CMK (cell line): ENCODE results near the gene TXNL4A.

ENCODE experiments used
- DNase-seq: peaks from one replicate; pipeline ENCODE4 v3.0.0-alpha.2; 2010; ENCODE audit warnings: low read depth

TXNL4A gene

GRCh38 chr18:79948719-79949411 lies 39.5 kb downstream of the TXNL4A start:
- DNase-seq = no peak

- no peak for DNase-seq
Observed at GRCh38 chr18:79947881-79948610, 40.3 kb downstream of the TXNL4A start.

DNA sequence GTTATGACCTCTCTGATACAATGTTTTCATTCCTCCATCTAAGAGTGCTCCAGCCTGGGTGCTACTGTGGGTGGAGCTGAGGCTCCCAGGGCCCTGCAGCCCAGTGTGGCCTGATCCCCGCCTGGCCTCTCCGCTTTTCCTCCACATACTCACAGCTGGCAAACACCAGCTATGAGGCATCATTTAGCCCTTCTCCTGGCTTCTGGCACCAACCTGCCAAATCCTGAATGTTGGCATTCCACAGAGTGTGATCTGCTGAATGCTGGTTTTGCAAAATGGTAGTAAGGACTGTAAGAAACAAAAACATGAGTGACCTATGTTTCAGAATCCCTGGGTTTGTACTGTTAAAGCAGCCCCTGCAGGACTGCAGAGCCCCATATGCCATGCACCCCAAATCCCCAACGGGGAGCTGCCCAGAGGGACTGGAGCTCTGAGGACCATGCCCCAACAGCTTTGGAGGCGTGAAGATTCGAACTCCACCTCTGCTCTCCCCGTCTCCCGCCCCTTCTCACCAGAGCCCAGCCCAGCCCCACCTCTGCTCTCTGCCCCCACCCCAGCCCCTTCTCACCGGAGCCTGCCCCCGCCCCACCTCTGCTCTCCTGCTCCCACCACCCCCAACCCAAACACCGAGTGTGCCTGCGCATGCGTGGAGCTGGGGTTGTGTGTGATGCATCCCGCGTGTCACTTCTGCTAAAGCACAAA lies 41.2 kb downstream of the TXNL4A start:
- DNase-seq = no peak

DNA sequence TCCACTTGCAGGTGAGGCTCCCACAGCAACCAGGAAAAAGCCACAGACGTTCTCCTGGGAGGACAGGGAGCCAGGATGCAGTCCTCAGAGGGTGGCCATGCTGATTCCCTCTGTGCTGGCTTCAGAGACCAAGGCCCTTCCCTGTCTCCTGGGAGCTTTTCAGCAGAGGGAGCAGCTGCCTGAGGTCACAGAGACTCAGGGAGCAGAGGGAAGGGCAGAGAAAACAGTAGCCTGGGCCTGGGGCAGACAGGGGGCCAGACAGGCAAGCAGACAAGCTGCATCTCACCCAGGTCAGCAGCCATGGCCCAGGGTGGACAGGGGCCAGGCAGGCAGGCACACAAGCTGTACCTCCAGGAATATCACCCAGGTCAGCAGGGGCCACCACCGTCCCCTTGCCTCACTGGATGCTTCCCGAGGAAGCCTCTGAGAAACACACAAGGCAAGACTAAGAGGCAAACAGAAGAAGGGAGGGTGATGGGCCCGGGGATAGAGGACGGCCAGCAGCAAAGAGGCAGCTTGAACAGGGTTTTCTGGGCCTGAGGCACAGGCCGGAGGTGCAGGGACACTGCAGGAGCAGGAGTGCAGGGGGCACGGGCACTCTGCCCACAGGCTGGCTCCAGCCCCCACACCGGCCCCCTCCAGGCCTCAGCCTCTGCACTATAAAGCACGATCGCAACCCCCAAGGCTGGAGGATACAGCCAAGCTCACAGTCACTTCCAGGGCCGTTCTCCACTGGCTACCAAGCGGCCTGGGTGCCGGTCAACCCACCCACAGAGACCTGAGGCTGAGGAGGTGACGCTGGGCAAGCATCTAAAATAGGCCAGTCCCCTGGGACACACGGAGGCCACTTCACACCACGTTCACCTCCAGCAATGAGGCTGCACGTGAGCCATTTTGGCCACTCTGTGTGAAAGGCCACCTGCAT lies 43.0 kb downstream of the TXNL4A start:
- DNase-seq = no peak

- DNase-seq = peak; percentile 84
Observed at GRCh38 chr18:79944746-79945117, 43.6 kb downstream of the TXNL4A start.

DNA sequence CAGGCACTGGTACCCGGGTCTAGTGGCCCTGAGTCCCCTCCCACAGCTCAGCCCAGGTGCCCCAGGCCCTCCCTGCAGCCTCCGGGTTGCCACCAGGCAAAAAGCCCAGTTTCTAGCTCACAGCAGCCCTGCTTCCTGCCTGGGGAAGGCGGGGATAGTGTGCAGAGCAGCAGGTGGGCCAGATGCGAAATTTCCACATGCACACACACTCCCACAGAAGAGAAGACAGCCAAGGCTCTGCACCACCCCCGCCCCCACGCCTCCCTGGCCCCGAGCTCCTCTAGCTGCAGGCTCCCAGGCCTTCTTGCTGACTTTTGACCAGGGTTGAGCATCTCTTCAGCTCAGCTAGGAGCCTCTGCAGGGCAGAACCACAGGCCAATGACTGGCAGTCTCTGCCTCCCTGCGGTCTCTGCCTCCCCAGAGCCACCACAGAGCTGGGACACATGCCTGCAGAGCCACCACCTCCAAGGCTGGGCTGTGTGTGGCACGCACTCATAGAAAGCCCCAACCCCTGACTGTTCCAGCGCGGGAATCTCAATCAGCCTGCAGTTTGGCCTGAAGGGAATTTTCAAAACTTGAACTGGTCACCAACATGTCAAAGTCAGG lies 44.1 kb downstream of the TXNL4A start:
- DNase-seq = no peak

- DNase-seq = no peak
Observed at GRCh38 chr18:79943608-79944125, 44.7 kb downstream of the TXNL4A start.

GRCh38 chr18:79942786-79943607 lies 45.4 kb downstream of the TXNL4A start:
- DNase-seq = no peak

- no peak for DNase-seq
Observed at GRCh38 chr18:79942211-79942610, 46.2 kb downstream of the TXNL4A start.

DNA sequence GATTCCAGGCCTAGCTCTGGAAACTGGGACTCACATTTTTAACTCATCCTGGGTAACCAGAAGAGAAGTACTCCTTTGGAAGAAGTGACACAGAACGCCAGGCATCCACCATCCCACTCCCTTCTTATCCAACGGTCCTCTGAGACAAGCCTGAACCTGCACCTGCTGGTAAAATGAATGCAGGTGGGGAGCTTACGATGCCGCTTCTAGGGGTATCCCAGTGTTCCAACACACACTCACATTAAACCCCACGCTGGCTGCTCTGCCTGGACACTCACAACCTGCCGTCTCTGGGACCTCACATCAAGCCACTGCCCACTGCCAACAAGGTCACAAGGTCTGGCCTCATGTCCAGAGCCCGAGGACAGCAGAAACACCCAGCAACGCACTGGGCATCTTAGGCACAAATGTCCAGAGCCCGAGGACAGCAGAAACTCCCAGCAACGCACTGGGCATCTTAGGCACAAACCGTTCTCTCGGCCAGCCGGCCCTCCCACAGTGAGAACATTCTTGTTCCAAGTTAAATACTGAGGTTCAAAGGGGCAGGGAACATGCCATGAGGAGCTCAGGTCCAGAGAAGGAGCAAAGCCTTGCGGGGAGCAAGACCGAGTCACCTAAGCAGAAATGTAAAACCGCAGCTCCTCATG lies 46.8 kb downstream of the TXNL4A start:
- no peak for DNase-seq

GRCh38 chr18:79940814-79941472 lies 47.4 kb downstream of the TXNL4A start:
- no peak for DNase-seq

GRCh38 chr18:79940126-79940813 lies 48.1 kb downstream of the TXNL4A start:
- DNase-seq = no peak

GRCh38 chr18:79939096-79939495 lies 49.3 kb downstream of the TXNL4A start:
- no peak for DNase-seq

DNA sequence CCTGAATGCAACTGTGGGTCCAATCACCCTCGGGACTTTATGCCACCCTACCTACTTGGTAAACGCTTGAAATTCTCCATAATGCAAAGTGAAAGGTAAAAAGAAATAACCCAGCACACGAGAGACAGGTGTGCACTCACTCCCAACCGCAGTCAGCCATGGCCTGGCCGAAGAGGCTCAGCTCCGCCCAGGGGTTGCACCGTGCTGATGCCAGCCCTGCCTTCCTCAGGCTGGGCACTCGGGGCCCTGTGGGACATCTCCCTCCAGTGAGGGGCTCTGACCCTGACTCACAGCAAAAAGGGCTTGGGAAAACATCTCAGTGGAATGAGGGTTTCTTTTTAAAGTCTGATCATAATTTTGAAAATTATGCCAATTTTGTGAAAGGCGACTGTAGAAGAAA lies 50.2 kb downstream of the TXNL4A start:
- no peak for DNase-seq

- no peak for DNase-seq
Observed at GRCh38 chr18:79937103-79937860, 51.1 kb downstream of the TXNL4A start.

DNA sequence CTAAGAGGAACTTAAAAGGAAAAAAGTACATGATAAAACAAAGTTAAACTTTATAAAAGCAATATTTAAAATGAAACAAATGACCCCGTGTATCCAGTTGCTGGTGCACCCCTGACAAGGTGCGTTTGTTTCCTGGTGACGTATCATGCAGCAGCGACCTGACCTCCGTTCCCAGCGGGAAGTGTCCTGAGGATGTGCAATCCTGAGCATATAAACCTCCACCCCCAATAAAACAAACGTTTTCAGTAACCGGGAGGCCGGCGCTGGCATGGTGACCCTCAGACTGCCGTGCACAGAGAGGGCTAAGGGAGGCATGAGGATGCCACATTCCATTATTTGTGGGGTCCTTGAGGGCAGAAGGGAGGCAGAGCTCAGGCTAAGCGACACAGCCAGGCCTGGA lies 51.7 kb downstream of the TXNL4A start:
- DNase-seq = no peak

DNA sequence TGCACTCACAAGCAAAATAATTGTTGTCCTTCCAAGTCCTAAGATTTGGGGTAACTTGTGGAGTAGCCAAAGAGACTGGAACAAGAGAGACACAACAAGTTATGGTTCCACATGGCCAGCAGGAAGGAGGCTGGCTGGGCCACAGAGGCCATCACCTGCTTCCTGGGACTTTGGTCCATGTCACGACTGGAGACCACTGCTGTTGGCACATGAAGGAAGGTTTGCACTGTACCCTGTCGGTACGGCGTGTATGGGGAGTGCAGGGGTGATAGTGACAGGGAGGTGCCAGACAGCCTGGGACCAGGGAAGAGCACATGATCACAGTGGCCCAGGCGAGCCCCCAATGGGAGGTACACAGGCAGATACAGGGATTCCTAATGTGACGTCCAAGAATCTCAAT lies 52.4 kb downstream of the TXNL4A start:
- no peak for DNase-seq

- DNase-seq = no peak
Observed at GRCh38 chr18:79935499-79935898, 52.9 kb downstream of the TXNL4A start.
